Liver (tissue), 3 donors: ENCODE data around the gene PFN3.

Experiments used
- EGR1 ChIP-seq, 2 donors: IDR thresholded peaks; 2 replicates each; pipeline ENCODE4 v1.6.1; 2016 to 2018; ENCODE audit warnings: antibody characterized with exemption in 2 of 2, low read depth in 2 of 2
- FOXA1 ChIP-seq: IDR thresholded peaks from 2 replicates; pipeline ENCODE4 v1.6.1; 2016; ENCODE audit warnings: antibody characterized with exemption
- RXRA ChIP-seq, 2 donors: IDR thresholded peaks; 2 replicates each; pipeline ENCODE4 v1.6.1; 2017 to 2018; ENCODE audit warnings: antibody characterized with exemption in 2 of 2, mild to moderate bottlenecking in 1 of 2
- SP1 ChIP-seq: IDR thresholded peaks from 2 replicates; pipeline ENCODE4 v1.6.1; 2018; ENCODE audit warnings: antibody characterized with exemption, mild to moderate bottlenecking
- TF ChIP-seq, protein P1 (sequence below): fragments of 150-350 bp; IDR thresholded peaks from 2 replicates; pipeline ENCODE4 v1.5.1; 2017; ENCODE audit warnings: improper control_type of control experiment, low read depth, low read length; ENCODE audit not compliant: missing input control
- TF ChIP-seq, protein P2 (sequence below): IDR thresholded peaks from 2 replicates; pipeline ENCODE4 v1.6.1; 2016; ENCODE audit warnings: antibody characterized with exemption, mild to moderate bottlenecking
- TF ChIP-seq, protein P3 (sequence below): IDR thresholded peaks from 2 replicates; pipeline ENCODE4 v1.6.1; 2016; ENCODE audit warnings: antibody characterized with exemption
- donor health status: healthy.
- donor health status: healthy.

DNA sequence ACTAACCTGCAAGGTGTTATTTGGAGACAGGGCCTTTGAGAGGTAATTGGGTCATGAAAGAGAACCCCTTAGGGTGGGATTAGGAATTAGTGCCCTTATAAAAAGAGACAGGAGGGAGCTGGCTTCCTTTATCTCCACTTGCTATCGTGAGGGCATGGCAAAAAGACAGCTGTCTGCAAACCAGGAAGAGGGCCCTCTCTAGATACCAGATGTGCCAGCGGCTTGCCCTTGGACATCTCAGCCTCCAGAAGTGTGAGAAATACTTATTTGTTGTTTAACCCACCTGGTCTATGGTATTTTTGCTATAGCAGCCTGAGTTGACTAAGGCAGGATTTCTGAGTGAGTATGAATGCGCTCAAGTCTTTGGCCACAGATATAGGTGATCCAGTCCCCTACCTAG is 43.7 kb downstream of the PFN3 start:
- TF ChIP-seq, protein P1, sequence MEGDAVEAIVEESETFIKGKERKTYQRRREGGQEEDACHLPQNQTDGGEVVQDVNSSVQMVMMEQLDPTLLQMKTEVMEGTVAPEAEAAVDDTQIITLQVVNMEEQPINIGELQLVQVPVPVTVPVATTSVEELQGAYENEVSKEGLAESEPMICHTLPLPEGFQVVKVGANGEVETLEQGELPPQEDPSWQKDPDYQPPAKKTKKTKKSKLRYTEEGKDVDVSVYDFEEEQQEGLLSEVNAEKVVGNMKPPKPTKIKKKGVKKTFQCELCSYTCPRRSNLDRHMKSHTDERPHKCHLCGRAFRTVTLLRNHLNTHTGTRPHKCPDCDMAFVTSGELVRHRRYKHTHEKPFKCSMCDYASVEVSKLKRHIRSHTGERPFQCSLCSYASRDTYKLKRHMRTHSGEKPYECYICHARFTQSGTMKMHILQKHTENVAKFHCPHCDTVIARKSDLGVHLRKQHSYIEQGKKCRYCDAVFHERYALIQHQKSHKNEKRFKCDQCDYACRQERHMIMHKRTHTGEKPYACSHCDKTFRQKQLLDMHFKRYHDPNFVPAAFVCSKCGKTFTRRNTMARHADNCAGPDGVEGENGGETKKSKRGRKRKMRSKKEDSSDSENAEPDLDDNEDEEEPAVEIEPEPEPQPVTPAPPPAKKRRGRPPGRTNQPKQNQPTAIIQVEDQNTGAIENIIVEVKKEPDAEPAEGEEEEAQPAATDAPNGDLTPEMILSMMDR, result no peak
- TF ChIP-seq, protein P2, sequence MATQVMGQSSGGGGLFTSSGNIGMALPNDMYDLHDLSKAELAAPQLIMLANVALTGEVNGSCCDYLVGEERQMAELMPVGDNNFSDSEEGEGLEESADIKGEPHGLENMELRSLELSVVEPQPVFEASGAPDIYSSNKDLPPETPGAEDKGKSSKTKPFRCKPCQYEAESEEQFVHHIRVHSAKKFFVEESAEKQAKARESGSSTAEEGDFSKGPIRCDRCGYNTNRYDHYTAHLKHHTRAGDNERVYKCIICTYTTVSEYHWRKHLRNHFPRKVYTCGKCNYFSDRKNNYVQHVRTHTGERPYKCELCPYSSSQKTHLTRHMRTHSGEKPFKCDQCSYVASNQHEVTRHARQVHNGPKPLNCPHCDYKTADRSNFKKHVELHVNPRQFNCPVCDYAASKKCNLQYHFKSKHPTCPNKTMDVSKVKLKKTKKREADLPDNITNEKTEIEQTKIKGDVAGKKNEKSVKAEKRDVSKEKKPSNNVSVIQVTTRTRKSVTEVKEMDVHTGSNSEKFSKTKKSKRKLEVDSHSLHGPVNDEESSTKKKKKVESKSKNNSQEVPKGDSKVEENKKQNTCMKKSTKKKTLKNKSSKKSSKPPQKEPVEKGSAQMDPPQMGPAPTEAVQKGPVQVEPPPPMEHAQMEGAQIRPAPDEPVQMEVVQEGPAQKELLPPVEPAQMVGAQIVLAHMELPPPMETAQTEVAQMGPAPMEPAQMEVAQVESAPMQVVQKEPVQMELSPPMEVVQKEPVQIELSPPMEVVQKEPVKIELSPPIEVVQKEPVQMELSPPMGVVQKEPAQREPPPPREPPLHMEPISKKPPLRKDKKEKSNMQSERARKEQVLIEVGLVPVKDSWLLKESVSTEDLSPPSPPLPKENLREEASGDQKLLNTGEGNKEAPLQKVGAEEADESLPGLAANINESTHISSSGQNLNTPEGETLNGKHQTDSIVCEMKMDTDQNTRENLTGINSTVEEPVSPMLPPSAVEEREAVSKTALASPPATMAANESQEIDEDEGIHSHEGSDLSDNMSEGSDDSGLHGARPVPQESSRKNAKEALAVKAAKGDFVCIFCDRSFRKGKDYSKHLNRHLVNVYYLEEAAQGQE, result no peak
- TF ChIP-seq, protein P3, sequence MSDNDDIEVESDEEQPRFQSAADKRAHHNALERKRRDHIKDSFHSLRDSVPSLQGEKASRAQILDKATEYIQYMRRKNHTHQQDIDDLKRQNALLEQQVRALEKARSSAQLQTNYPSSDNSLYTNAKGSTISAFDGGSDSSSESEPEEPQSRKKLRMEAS, result no peak
- TF ChIP-seq FOXA1 (no peak), SP1 (no peak), RXRA (IDR thresholded peaks at IDR 0.05) (no peak), EGR1 (IDR thresholded peaks at IDR 0.05; ENCODE audit: low read depth in 2 of 2) (no peak)
